ENCODE data around the gene CCDC122.

- TF ChIP-seq POLR2AphosphoS5 (IDR thresholded peaks at IDR 0.05; ENCODE audit: low read depth, low read length) (no peak), MAX (IDR thresholded peaks at IDR 0.05) (no peak), EGR1 (IDR thresholded peaks at IDR 0.05; ENCODE audit: low read depth) (no peak), CTCF (IDR thresholded peaks at IDR 0.05 in 2 of 3, conservative IDR thresholded peaks at IDR 0.05 in 1 of 3; ENCODE audit: borderline replicate concordance in 1 of 3, insufficient read depth in 1 of 3, low read depth in 2 of 3, low read length in 2 of 3) (no peak), POLR2A (IDR thresholded peaks at IDR 0.05; ENCODE audit: borderline replicate concordance, extremely low read depth, insufficient read depth, insufficient read length) (no peak), ATF3 (IDR thresholded peaks at IDR 0.05) (no peak), EZH2 (IDR thresholded peaks at IDR 0.05) (no peak)
These were observed 41.6 kb upstream of the CCDC122 start for GRCh38 chr13:43920965-43921674.

Data from HCT116 (cell line).